EH (cell line): ENCODE results near the gene FAM131B.

Experiments used
- DNase-seq: peaks from one replicate; pipeline ENCODE4 v3.0.0-alpha.2; 2015; ENCODE audit warnings: low read depth

The FAM131B gene

DNA sequence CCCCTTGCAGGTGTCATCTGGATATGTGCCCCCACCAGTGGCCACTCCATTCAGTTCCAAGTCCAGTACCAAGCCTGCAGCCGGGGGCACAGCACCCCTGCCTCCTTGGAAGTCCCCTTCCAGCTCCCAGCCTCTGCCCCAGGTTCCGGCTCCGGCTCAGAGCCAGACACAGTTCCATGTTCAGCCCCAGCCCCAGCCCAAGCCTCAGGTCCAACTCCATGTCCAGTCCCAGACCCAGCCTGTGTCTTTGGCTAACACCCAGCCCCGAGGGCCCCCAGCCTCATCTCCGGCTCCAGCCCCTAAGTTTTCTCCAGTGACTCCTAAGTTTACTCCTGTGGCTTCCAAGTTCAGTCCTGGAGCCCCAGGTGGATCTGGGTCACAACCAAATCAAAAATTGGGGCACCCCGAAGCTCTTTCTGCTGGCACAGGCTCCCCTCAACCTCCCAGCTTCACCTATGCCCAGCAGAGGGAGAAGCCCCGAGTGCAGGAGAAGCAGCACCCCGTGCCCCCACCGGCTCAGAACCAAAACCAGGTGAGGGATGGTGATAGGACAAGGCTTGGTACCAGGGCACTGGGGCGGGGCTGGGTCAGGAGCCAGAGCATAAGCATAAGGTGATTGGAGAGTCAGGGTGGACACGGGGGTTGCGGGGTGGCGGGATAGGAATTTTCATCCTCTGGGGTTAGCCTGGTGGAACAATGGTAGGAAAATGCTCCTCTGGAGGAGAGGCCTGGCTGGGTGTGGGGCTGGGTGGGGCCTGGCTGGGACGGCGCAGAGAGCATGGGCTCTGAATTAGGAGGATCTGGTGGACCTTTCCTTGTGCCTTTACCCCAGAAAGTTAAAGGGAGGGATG lies 20.5 kb upstream of the FAM131B start:
- no peak for DNase-seq

DNA sequence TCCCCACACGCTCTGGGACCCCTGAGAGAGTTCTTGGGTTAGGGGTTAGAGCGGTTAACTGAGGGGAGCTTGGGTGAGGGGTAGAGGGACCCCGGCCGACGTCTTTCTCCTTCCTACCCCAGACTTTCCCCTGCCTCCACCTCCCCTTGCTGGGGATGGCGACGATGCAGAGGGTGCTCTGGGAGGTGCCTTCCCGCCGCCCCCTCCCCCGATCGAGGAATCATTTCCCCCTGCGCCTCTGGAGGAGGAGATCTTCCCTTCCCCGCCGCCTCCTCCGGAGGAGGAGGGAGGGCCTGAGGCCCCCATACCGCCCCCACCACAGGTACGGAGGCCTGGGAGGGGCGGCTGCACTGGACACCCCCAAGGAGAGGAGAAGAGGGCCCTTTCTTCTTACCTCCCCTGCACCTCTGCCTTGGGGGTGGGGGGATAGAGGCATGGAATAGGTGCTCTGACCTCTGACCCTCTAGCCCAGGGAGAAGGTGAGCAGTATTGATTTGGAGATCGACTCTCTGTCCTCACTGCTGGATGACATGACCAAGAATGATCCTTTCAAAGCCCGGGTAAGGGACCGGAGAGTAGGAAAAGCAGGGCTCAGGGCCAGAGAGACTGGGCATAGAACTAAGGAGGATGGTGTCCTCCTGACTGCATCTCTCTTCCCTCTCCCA lies 19.7 kb upstream of the FAM131B start:
- DNase-seq, result no peak

DNA sequence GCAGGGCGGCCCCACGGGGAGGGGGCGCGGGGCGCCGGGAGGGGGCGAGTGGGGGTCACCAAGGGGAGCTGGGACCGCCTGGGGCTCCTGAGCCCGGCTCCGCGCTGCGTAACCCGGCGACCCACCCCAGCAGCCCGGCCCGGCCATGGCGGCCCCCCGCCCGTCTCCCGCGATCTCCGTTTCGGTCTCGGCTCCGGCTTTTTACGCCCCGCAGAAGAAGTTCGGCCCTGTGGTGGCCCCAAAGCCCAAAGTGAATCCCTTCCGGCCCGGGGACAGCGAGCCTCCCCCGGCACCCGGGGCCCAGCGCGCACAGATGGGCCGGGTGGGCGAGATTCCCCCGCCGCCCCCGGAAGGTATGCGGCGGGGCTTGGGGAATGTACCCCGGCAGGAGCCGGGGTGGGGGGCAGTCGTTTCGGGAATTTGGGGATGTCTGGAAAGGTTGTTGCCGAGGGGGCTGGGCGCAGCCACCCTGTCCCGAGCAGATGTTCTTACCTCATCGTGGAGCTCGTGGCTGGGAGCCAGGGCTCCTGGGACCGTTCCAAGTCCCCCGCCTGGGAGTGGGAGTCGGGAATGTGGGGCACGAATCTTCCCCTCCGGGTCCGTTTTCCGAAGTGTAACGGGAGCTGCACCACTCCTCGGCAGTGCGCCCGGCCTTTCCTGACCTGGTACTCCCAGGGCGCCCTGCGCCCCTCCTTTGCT lies 19.1 kb upstream of the FAM131B start:
- peak; percentile 78 for DNase-seq

- peak; percentile 98 for DNase-seq
Measured at GRCh38 chr7:143380646-143381426, 18.3 kb upstream of the FAM131B start, which contains the start of gene ZYX. ZYX (plus strand) TSS chr7:143381345; CDS start chr7:143381572, 227 bp downstream.

GRCh38 chr7:143380260-143380645 lies 17.7 kb upstream of the FAM131B start:
- peak; percentile 88 for DNase-seq

DNA sequence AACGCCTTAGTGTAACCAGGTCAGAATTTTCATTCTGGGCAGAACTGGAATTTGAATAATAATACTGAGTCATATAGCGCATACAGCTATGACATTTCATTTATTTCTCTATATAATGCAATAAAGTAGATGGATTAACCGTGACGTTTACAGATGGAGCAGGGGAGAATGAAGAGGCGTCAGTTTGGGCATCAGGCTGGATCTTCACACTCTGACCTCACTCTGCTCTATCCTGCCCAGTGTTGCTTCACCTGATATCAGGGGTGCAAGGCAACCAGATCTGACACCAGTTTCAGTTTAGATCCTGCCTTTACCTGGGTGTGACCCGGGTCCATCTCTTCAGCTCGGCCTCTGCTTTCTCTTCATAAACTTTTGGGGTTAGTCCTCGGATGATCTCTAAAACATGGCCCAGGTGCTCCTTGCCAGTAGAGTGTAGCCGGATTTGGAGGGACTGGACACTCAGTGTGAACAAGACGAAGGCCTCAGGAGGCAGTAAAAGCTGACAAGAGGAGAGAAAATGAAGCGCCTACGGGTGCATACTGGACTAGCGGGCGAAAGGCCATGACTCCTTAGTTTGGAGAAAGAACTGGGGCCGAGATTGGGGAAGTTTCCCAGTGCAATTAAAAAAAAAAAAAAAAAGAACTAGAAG lies 17.2 kb upstream of the FAM131B start:
- DNase-seq, result no peak

GRCh38 chr7:143376396-143376795 lies 13.9 kb upstream of the FAM131B start:
- no peak for DNase-seq

GRCh38 chr7:143375298-143376034 lies 13.0 kb upstream of the FAM131B start:
- DNase-seq, result peak; percentile 55

- no peak for DNase-seq
Measured at GRCh38 chr7:143374561-143374960, 12.0 kb upstream of the FAM131B start.

DNA sequence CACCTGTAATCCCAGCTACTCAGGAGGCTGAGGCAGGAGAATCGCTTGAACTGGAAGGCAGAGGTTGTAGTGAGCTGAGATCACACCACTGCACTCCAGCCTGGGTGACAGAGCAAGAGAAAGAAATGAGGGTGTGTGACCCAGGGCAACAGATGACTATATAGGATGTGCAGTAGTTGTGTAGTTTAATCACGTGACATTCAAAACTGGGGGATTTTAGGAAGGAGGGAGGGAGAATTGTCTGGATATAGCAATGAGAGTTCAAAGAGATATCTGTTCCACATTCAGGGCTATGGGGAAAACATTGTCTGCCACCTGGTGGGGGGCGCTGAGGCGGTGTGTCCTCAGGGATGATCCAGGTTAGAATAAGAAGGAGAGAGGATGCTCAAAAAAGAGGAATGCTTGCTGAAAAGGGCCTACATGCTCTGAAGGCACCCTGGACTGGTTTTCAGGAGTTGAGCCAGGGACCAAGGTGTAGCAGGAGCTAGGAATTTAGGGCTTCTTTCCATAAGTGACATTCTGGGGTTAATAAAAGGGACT lies 10.8 kb upstream of the FAM131B start:
- no peak for DNase-seq

GRCh38 chr7:143372070-143372469 lies 9.6 kb upstream of the FAM131B start:
- peak; percentile 49 for DNase-seq

DNA sequence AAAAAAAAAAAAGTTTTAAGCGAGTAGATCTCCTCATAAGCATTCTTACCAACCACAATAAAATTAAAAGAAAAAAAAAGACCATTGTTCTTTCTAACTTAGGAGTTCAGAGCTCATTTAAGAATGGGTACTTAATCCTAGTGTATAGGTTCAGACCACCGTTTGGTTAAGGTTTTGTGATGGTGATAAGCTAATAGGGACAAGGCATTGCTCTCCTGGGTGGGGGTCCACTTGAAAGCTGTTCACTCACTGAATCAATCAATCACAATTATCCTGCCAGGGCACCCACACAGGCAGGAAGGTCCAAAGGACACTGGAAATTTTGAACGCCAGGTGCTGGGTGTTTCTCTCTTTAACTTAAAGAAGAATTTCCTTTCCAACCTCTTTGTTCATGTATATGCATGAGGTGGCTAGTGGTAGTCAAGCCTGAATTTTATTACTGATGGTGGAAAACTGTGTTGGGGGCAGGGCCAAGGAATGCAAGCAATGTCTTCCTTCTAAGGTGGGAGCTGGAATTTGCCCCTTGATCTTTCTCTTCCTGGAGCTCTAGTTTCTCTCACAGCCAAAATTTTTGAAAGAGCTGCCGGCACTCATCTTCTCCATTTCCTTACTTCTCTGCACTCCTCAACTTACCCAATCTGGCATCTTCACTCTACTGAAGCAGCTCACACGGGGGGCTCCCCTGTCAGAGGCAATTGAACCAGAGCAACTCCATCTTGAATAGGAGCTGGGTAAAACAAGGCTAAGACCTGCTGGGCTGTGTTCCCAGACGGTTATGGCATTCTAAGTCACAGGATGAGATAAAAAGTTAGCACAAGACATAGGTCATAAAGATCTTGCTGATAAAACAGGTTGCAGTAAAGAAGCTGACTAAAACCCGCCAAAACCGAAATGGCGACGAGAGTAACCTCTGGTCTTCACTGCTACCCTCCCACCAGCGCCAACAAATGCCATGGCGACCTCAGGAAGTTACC lies 7.5 kb upstream of the FAM131B start:
- DNase-seq, result peak; percentile 7

DNA sequence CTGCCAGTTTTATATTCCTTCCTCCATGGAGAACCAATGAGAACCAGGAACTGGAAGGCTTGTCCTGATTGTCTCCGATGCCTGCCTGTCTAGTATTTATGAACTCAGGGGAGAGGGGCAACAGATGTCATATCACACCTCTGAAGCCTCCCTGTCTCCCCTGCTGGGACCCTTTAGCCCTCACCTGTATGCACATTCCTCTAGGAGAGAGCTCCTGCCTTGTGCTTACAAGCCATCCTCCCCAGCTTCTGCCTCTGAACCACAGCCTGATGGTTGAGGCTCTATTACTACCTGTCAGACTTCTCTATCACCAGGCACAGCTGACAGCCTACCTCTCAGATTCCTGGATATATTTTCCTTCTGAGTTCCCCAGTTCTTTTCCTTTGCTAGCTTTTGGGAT lies 5.9 kb upstream of the FAM131B start:
- no peak for DNase-seq

DNA sequence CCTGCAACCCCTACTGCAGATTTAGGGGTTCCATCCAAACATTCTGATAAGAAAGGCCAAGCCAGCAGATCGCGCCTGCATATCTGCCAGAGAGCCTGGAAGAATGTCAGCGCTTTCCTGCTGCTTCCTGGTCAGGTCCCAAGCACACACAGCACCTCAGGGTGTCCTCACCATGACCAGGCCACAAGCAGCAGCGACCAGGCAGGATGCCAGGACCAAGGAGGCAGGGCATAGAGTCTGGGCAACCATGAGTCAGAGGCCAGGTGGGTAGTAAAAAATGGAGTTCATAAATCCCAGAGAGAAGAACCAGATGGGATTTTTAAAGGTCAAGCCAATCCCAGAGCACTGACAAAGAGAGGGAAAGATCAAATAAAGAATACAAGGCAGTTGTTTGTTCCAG lies 5.5 kb upstream of the FAM131B start:
- peak; percentile 64 for DNase-seq

DNA sequence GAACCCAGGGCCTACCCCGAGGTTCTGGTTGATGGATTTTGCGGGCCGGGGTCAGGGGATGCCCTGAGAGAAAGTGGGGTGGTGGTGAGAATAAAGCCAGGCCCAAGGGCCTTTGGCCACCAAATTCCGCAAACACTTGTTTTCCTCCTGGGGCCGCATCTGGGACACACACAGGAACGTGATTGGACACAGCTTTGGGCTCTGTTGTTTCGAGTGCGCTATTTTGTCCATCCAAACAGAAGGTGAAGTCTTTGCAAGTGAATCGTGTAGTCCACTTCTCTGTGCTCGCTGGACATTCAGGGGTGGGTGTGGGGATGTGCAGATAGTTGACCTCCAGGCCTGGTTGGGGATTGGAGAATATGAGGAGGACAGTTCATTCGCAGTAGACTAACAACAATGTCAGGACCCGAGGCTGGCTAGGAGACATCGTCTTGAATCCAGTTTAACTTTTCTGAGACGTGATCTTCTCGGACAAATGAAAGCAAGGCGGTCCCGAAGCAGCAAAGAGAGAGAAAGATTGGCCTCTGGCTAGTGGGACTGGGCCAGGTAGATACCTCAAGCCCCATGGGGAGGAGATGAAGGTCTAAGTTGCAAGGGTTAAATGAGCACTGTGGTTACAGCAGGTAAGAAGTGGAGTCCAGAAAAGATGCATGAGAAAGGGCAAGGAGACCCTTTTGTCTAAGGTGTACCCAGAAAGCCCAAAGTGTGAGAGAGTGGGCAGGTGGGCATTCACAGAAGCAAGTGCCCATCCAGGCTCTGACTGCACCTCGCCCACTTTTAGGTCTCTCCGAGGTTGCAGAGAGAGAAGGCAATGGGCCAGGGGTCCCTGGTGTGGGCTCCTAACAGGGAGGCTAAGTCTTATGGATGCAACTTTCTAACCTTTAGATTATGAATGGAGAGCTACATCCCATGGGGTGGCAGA lies 764 bp upstream of the FAM131B start:
- no peak for DNase-seq

- DNase-seq, result no peak
Measured at GRCh38 chr7:143361552-143362130, 872 bp downstream of the FAM131B start.

GRCh38 chr7:143360788-143361551 lies 1.5 kb downstream of the FAM131B start:
- no peak for DNase-seq
